SK-N-SH (cell line): ENCODE measurements around the gene INPP5A. TPM values are rescaled to one million over a fixed set of nuclear protein-coding genes. Genes with fewer than 3 reads are reported as not detected.

ENCODE experiments used
- CTCF ChIA-PET: fragments of 300-600, 350-600 bp; formaldehyde crosslinking; extraction: SDS; loops from one replicate; lab custom pipeline; 2021; lab: Yijun Ruan, JAX
- POLR2A ChIA-PET: fragments of 350-600 bp; sonication (Branson Sonifier 250); formaldehyde crosslinking; extraction: SDS; loops from one replicate; lab custom pipeline; 2020; ENCODE audit warnings: antibody characterized with exemption, inconsistent platforms; lab: Yijun Ruan, JAX
- DNase-seq: peaks from one replicate; pipeline ENCODE4 v3.0.0; 2012
- H2AFZ ChIP-seq: fragments of 200-600 bp; sonication (generic); 2 replicates; pipeline ENCODE4 v1.8.1; 2016; ENCODE audit warnings: antibody characterized with exemption, mild to moderate bottlenecking, low read depth
- H3F3A ChIP-seq: fragments of 200-600 bp; sonication (generic); replicated peaks from 2 replicates; pipeline ENCODE3; 2016; ENCODE audit warnings: antibody characterized with exemption, mild to moderate bottlenecking; ENCODE audit not compliant: insufficient read depth
- H3K27ac ChIP-seq, 2 experiments: fragments of 200-500 bp in 1 of 2; fragments of 200-600 bp in 1 of 2; sonication (Bioruptor generic) in 1 of 2; sonication (generic), shearing (Covaris generic) in 1 of 2; 2 replicates each; pipeline versions ENCODE4 v1.5.1 to v1.6.1; 2014 to 2016; ENCODE audit warnings: low read depth in 2 of 2, inconsistent platforms in 1 of 2, low read length in 1 of 2, mild to moderate bottlenecking in 1 of 2, mixed read lengths in 1 of 2
- H3K27me3 ChIP-seq: fragments of 200-600 bp; sonication (generic), shearing (Covaris generic); 2 replicates; pipeline ENCODE4 v1.6.1; 2016; ENCODE audit warnings: mixed run types; ENCODE audit not compliant: insufficient read depth
- H3K36me3 ChIP-seq, 2 experiments: fragments of 200-500 bp in 1 of 2; fragments of 200-600 bp in 1 of 2; sonication (Bioruptor generic) in 1 of 2; sonication (generic) in 1 of 2; replicated peaks in 1 of 2; 2 replicates each; pipeline versions ENCODE3 to v1.5.1; 2014 to 2016; ENCODE audit warnings: low read length in 1 of 2, mild to moderate bottlenecking in 1 of 2; ENCODE audit not compliant: insufficient read depth in 2 of 2, control insufficient read depth in 1 of 2
- H3K4me1 ChIP-seq, 2 experiments: fragments of 200-500 bp in 1 of 2; fragments of 200-600 bp in 1 of 2; sonication (Bioruptor generic) in 1 of 2; sonication (generic), shearing (Covaris generic) in 1 of 2; 2 replicates each; pipeline versions ENCODE4 v1.5.1 to v1.6.1; 2014 to 2016; ENCODE audit warnings: low read depth in 1 of 2, low read length in 1 of 2, mixed run types in 1 of 2; ENCODE audit not compliant: insufficient read depth in 2 of 2, control insufficient read depth in 1 of 2
- H3K4me2 ChIP-seq: fragments of 200-600 bp; sonication (generic), shearing (Covaris generic); 2 replicates; pipeline ENCODE4 v1.6.1; 2017; ENCODE audit warnings: mixed run types
- H3K4me3 ChIP-seq, 2 experiments: fragments of 200-500 bp in 1 of 2; fragments of 200-600 bp in 1 of 2; sonication (Bioruptor generic) in 1 of 2; sonication (generic), shearing (Covaris generic) in 1 of 2; 2 replicates each; pipeline versions ENCODE4 v1.5.1 to v1.8.1; 2014 to 2016; ENCODE audit warnings: low read depth in 2 of 2, inconsistent platforms in 1 of 2, low read length in 1 of 2, mild to moderate bottlenecking in 1 of 2, mixed read lengths in 1 of 2, moderate library complexity in 1 of 2
- H3K79me2 ChIP-seq: fragments of 200-600 bp; sonication (generic); 2 replicates; pipeline ENCODE4 v1.8.1; 2017; ENCODE audit warnings: mild to moderate bottlenecking; ENCODE audit not compliant: insufficient read depth
- H3K9ac ChIP-seq: fragments of 200-600 bp; sonication (generic); 2 replicates; pipeline ENCODE4 v1.6.1; 2017; ENCODE audit warnings: mixed run types
- H3K9me2 ChIP-seq: fragments of 200-600 bp; sonication (generic); 2 replicates; pipeline ENCODE4 v1.6.1; 2017; ENCODE audit warnings: mixed run types
- H3K9me3 ChIP-seq: fragments of 200-600 bp; sonication (generic); 2 replicates; pipeline ENCODE4 v1.6.1; 2017; ENCODE audit warnings: mixed run types, mild to moderate bottlenecking, moderate library complexity
- H4K20me1 ChIP-seq: fragments of 200-600 bp; sonication (generic); 2 replicates; pipeline ENCODE4 v1.6.1; 2017; ENCODE audit warnings: mild to moderate bottlenecking, mixed run types; ENCODE audit not compliant: insufficient read depth
- ELF1 ChIP-seq: IDR thresholded peaks from 2 replicates; pipeline ENCODE4 v1.4.0; 2012
- EP300 ChIP-seq, 2 experiments: IDR thresholded peaks; 2 replicates each; pipeline versions ENCODE4 v1.4.0 to v1.6.1; 2012; ENCODE audit warnings: borderline replicate concordance in 1 of 2, low read depth in 1 of 2, low read length in 1 of 2
- EZH2phosphoT487 ChIP-seq: fragments of 200-600 bp; sonication (generic); IDR thresholded peaks from 2 replicates; pipeline ENCODE4 v1.6.1; 2017; ENCODE audit warnings: low read depth, mixed run types, mild to moderate bottlenecking, antibody characterized with exemption, moderate library complexity, borderline replicate concordance
- FOXJ3 ChIP-seq: sonication (generic); formaldehyde crosslinking; IDR thresholded peaks from 2 replicates; pipeline ENCODE4 v1.5.1; 2020; ENCODE audit warnings: mild to moderate bottlenecking, missing genetic modification reagents
- JUND ChIP-seq: IDR thresholded peaks from 2 replicates; pipeline ENCODE4 v1.4.0; 2012
- NRF1 ChIP-seq: IDR thresholded peaks from 2 replicates; pipeline ENCODE4 v1.6.1; 2012; ENCODE audit warnings: low read depth, mild to moderate bottlenecking, low read length
- POLR2AphosphoS5 ChIP-seq: IDR thresholded peaks from 2 replicates; pipeline ENCODE4 v1.6.1; 2012; ENCODE audit warnings: low read depth, low read length
- RAD21 ChIP-seq: IDR thresholded peaks from 2 replicates; pipeline ENCODE4 v1.6.1; 2012; ENCODE audit warnings: mild to moderate bottlenecking, low read length
- RCOR1 ChIP-seq: fragments of 150-350 bp; IDR thresholded peaks from 2 replicates; pipeline ENCODE4 v1.6.1; 2017; ENCODE audit warnings: antibody characterized with exemption, low read length
- SMC3 ChIP-seq: IDR thresholded peaks from 2 replicates; pipeline ENCODE4 v1.6.1; 2012; ENCODE audit warnings: low read depth, low read length, improper control_type of control experiment
- TAF1 ChIP-seq: IDR thresholded peaks from 2 replicates; pipeline ENCODE4 v1.6.1; 2012; ENCODE audit warnings: low read depth, mild to moderate bottlenecking, low read length, moderate library complexity, borderline replicate concordance
- TEAD4 ChIP-seq: IDR thresholded peaks from 2 replicates; pipeline ENCODE4 v1.4.0; 2012; ENCODE audit warnings: mild to moderate bottlenecking, borderline replicate concordance; ENCODE audit not compliant: insufficient read depth
- WGBS: methylation state at CpG from one replicate; pipeline ENCODE4 v1.1.6; 2017; ENCODE audit warnings: low lambda C conversion rate; 5-methylcytosine and 5-hydroxymethylcytosine counted together
- polyA plus RNA-seq, 3 experiments: library from polyadenylated mRNA; depleted of rRNA; stranded (reverse); fragments of >200 nt; gene quantifications; 2 replicates each; pipeline ENCODE4 v1.2.3, GENCODE V29; 2012
- TF ChIP-seq, protein P1 (sequence below): IDR thresholded peaks from 2 replicates; pipeline ENCODE4; 2012
- TF ChIP-seq, protein P2 (sequence below): IDR thresholded peaks from 2 replicates; pipeline ENCODE4 v1.4.0; 2012; ENCODE audit warnings: low read depth, borderline replicate concordance
- TF ChIP-seq, protein P3 (sequence below): fragments of 150-350 bp; IDR thresholded peaks from 2 replicates; pipeline ENCODE4 v1.6.1; 2017; ENCODE audit warnings: antibody characterized with exemption, low read length, low read depth, borderline replicate concordance

Gene INPP5A
- polyA plus RNA-seq, 1 of the 3 experiments (the other 2 are of a cell fraction): 12.0 TPM

DNA sequence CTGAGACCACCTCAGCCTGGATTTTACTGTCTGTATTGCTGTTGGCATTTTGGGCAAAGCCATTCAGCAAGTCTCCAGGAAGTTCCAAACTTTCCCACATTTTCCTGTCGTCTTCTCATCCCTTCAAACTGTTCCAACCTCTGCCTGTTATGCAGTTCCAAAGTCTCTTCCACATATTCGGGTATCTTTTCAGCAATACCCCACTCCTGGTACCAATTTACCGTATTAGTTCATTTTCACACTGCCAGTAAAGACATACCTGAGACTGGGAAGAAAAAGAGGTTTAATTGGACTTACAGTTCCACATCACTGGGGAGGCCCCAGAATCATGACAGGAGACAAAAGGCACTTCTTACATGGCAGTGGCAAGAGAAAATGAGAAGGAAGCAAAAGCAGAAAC lies 62.8 kb downstream of the INPP5A start (continued):
- TF ChIP-seq EP300 (IDR thresholded peaks at IDR 0.05; ENCODE audit: borderline replicate concordance in 1 of 2, low read depth in 1 of 2, low read length in 1 of 2) (no peak), POLR2AphosphoS5 (no peak), EZH2phosphoT487 (no peak)

DNA sequence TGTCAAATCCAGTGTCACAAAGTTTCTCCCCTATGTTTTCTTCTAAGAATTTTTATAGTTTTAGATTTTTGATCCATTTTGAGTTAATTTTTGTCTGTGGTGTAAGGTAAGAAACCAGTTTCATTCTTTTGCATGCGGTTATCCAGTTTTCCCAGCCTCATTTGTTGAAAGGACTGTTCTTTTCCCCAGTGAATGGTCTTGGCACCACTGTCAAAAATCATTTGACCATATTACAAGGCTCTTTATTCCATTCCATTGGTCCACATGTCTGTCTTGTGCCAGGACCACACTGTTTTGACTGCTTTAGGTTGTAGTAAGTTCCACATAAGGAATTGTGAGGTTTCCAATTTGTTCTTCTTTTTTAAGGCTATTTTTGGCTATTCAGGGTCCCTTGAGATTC lies 64.0 kb downstream of the INPP5A start:
- POLR2A ChIA-PET: no interaction called here
- Histone ChIP-seq H3K4me1 (peaks cover 0 to 11% of the 10 kb centered on the region in 2 experiments; a peak in 1 of 4 replicates), H2AFZ (no peak overlapping the region), H3K36me3 (no peaks in the 10 kb centered on the region), H3K9me3 (no peaks in the 10 kb centered on the region), H3F3A (no peaks in the 10 kb centered on the region), H3K4me2 (no peak overlapping the region), H3K9ac (no peak overlapping the region), H4K20me1 (peaks cover 4% of the 10 kb centered on the region; the same call in 1 of the 2 replicates), H3K27ac (no peak overlapping the region), H3K4me3 (no peak overlapping the region), H3K9me2 (no peaks in the 10 kb centered on the region), H3K27me3 (no peaks in the 10 kb centered on the region), H3K79me2 (peaks cover 12% of the 10 kb centered on the region)
- DNase-seq: no peak
- CTCF ChIA-PET: no interaction called here
- WGBS: 93% methylated on average over 1 of the region's 1 CpG
- TF ChIP-seq ELF1 (no peak), TEAD4 (no peak), NRF1 (no peak), RAD21 (no peak), TAF1 (no peak), RCOR1 (no peak), EZH2phosphoT487 (no peak), FOXJ3 (CRISPR knock-in tag) (no peak), JUND (no peak), SMC3 (no peak)
- TF ChIP-seq, protein P1, sequence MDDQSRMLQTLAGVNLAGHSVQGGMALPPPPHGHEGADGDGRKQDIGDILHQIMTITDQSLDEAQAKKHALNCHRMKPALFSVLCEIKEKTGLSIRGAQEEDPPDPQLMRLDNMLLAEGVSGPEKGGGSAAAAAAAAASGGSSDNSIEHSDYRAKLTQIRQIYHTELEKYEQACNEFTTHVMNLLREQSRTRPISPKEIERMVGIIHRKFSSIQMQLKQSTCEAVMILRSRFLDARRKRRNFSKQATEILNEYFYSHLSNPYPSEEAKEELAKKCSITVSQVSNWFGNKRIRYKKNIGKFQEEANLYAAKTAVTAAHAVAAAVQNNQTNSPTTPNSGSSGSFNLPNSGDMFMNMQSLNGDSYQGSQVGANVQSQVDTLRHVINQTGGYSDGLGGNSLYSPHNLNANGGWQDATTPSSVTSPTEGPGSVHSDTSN: no peak
- TF ChIP-seq, protein P2, sequence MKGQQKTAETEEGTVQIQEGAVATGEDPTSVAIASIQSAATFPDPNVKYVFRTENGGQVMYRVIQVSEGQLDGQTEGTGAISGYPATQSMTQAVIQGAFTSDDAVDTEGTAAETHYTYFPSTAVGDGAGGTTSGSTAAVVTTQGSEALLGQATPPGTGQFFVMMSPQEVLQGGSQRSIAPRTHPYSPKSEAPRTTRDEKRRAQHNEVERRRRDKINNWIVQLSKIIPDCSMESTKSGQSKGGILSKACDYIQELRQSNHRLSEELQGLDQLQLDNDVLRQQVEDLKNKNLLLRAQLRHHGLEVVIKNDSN: no peak
- TF ChIP-seq, protein P3, sequence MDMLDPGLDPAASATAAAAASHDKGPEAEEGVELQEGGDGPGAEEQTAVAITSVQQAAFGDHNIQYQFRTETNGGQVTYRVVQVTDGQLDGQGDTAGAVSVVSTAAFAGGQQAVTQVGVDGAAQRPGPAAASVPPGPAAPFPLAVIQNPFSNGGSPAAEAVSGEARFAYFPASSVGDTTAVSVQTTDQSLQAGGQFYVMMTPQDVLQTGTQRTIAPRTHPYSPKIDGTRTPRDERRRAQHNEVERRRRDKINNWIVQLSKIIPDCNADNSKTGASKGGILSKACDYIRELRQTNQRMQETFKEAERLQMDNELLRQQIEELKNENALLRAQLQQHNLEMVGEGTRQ: no peak
